ENCODE results near the gene KANSL1L. TPM values are rescaled to one million over a fixed set of nuclear protein-coding genes. Genes with fewer than 3 reads are reported as not detected.

The KANSL1L gene
- total RNA-seq, 1 donor: 38.0 TPM

DNA sequence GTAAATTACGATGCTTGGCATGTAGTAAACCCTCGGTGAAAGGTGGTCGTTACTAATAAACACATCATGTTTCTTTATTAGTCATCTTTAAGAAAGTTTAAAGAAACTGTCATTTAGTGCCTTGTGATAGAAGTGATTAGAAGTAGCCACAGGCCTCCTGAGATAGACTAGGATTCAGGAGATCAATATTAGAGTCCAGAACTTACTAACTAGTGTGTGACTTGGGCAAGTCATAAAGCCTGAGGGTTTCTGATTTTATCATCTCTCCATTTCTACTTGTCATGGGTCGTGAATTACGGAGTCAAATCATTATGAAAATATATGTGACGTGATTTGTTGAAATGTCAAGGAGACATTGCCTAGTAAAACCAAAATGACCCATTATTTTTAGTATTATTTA lies 162.1 kb downstream of the KANSL1L start:
- Histone ChIP-seq H3K79me2 (ENCODE audit: insufficient read depth, low read length) (peaks cover 94% of the 10 kb centered on the region), H4K20me1 (ENCODE audit: insufficient read depth, low read length) (peaks cover 13% of the 10 kb centered on the region)
- no peak for DNase-seq (ENCODE audit: insufficient read length, low spot score, missing footprints)

GRCh38 chr2:210007895-210008294 lies 163.3 kb downstream of the KANSL1L start:
- no peak for DNase-seq (ENCODE audit: insufficient read length, low spot score, missing footprints)
- peaks cover 97% of the 10 kb centered on the region for H3K79me2 ChIP-seq (ENCODE audit: insufficient read depth, low read length)
- no peak overlapping the region for H2AFZ ChIP-seq (ENCODE audit: low read length)
- H3K4me2 ChIP-seq (ENCODE audit: insufficient read depth, low read length): no peak overlapping the region
- H3K9me3 ChIP-seq (ENCODE audit: low read depth, low read length): no peaks in the 10 kb centered on the region
- TF ChIP-seq, protein P1, sequence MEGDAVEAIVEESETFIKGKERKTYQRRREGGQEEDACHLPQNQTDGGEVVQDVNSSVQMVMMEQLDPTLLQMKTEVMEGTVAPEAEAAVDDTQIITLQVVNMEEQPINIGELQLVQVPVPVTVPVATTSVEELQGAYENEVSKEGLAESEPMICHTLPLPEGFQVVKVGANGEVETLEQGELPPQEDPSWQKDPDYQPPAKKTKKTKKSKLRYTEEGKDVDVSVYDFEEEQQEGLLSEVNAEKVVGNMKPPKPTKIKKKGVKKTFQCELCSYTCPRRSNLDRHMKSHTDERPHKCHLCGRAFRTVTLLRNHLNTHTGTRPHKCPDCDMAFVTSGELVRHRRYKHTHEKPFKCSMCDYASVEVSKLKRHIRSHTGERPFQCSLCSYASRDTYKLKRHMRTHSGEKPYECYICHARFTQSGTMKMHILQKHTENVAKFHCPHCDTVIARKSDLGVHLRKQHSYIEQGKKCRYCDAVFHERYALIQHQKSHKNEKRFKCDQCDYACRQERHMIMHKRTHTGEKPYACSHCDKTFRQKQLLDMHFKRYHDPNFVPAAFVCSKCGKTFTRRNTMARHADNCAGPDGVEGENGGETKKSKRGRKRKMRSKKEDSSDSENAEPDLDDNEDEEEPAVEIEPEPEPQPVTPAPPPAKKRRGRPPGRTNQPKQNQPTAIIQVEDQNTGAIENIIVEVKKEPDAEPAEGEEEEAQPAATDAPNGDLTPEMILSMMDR (IDR thresholded peaks at IDR 0.05; ENCODE audit: extremely low read depth, low read depth, low read length): no peak
- H3K4me1 ChIP-seq (ENCODE audit: insufficient read depth, low read length): peaks cover 14% of the 10 kb centered on the region
- H3K36me3 ChIP-seq (ENCODE audit: insufficient read depth, low read length): no peaks in the 10 kb centered on the region
- H4K20me1 ChIP-seq (ENCODE audit: insufficient read depth, low read length): peaks cover 13% of the 10 kb centered on the region
- no peak overlapping the region for H3K27ac ChIP-seq (ENCODE audit: low read depth, low read length)
- no peaks in the 10 kb centered on the region for H3K27me3 ChIP-seq (ENCODE audit: insufficient read depth, low read length)
- no peak overlapping the region for H3K4me3 ChIP-seq (ENCODE audit: insufficient read depth, low read length)

More for the DNA sequence above, 162.1 kb downstream of the KANSL1L start:
- TF ChIP-seq, protein P1 (IDR thresholded peaks at IDR 0.05; ENCODE audit: extremely low read depth, low read depth, low read length): no peak
- Histone ChIP-seq H3K36me3 (ENCODE audit: insufficient read depth, low read length) (peaks cover under 1% of the 10 kb centered on the region), H3K9me3 (ENCODE audit: low read depth, low read length) (no peaks in the 10 kb centered on the region), H3K27me3 (ENCODE audit: insufficient read depth, low read length) (no peaks in the 10 kb centered on the region), H2AFZ (ENCODE audit: low read length) (no peak overlapping the region), H3K4me1 (ENCODE audit: insufficient read depth, low read length) (peaks cover 4% of the 10 kb centered on the region), H3K27ac (ENCODE audit: low read depth, low read length) (no peak overlapping the region), H3K4me3 (ENCODE audit: insufficient read depth, low read length) (no peak overlapping the region), H3K4me2 (ENCODE audit: insufficient read depth, low read length) (no peak overlapping the region)

GRCh38 chr2:210004881-210005280 lies 166.3 kb downstream of the KANSL1L start:
- no peak overlapping the region for H3K27ac ChIP-seq (ENCODE audit: low read depth, low read length)
- H3K27me3 ChIP-seq (ENCODE audit: insufficient read depth, low read length): no peaks in the 10 kb centered on the region
- no peaks in the 10 kb centered on the region for H3K9me3 ChIP-seq (ENCODE audit: low read depth, low read length)
- no peaks in the 10 kb centered on the region for H3K36me3 ChIP-seq (ENCODE audit: insufficient read depth, low read length)
- peaks cover 19% of the 10 kb centered on the region for H3K4me1 ChIP-seq (ENCODE audit: insufficient read depth, low read length)
- peak; percentile 18 for DNase-seq (ENCODE audit: insufficient read length, low spot score, missing footprints)
- H3K79me2 ChIP-seq (ENCODE audit: insufficient read depth, low read length): peaks cover 73% of the 10 kb centered on the region
- TF ChIP-seq, protein P1 (IDR thresholded peaks at IDR 0.05; ENCODE audit: extremely low read depth, low read depth, low read length): no peak
- H3K4me3 ChIP-seq (ENCODE audit: insufficient read depth, low read length): no peak overlapping the region
- H2AFZ ChIP-seq (ENCODE audit: low read length): no peak overlapping the region
- peaks cover 13% of the 10 kb centered on the region for H4K20me1 ChIP-seq (ENCODE audit: insufficient read depth, low read length)
- H3K4me2 ChIP-seq (ENCODE audit: insufficient read depth, low read length): no peak overlapping the region

GRCh38 chr2:210003359-210003758 lies 167.8 kb downstream of the KANSL1L start:
- Histone ChIP-seq H3K36me3 (ENCODE audit: insufficient read depth, low read length) (no peaks in the 10 kb centered on the region), H3K27me3 (ENCODE audit: insufficient read depth, low read length) (no peaks in the 10 kb centered on the region), H4K20me1 (ENCODE audit: insufficient read depth, low read length) (peaks cover 13% of the 10 kb centered on the region), H3K4me2 (ENCODE audit: insufficient read depth, low read length) (peak overlapping the region; percentile 96), H3K79me2 (ENCODE audit: insufficient read depth, low read length) (peaks cover 60% of the 10 kb centered on the region), H3K4me1 (ENCODE audit: insufficient read depth, low read length) (peaks cover 19% of the 10 kb centered on the region), H3K27ac (ENCODE audit: low read depth, low read length) (peak overlapping the region; percentile 75), H2AFZ (ENCODE audit: low read length) (no peak overlapping the region), H3K9me3 (ENCODE audit: low read depth, low read length) (no peaks in the 10 kb centered on the region), H3K4me3 (ENCODE audit: insufficient read depth, low read length) (peak overlapping the region; percentile 91)
- TF ChIP-seq, protein P1 (IDR thresholded peaks at IDR 0.05; ENCODE audit: extremely low read depth, low read depth, low read length): no peak
- no peak for DNase-seq (ENCODE audit: insufficient read length, low spot score, missing footprints)

All from osteoblast (primary cell).